ENCODE data around the gene NBPF10. TPM values are rescaled to one million over a fixed set of nuclear protein-coding genes. Genes with fewer than 3 reads are reported as not detected.
"Not testable (repeated sequence)": the region's sequence is repeated elsewhere in the genome, so short reads cannot be mapped to it uniquely, and the experiment has no call there.

NBPF10 gene, protein sequence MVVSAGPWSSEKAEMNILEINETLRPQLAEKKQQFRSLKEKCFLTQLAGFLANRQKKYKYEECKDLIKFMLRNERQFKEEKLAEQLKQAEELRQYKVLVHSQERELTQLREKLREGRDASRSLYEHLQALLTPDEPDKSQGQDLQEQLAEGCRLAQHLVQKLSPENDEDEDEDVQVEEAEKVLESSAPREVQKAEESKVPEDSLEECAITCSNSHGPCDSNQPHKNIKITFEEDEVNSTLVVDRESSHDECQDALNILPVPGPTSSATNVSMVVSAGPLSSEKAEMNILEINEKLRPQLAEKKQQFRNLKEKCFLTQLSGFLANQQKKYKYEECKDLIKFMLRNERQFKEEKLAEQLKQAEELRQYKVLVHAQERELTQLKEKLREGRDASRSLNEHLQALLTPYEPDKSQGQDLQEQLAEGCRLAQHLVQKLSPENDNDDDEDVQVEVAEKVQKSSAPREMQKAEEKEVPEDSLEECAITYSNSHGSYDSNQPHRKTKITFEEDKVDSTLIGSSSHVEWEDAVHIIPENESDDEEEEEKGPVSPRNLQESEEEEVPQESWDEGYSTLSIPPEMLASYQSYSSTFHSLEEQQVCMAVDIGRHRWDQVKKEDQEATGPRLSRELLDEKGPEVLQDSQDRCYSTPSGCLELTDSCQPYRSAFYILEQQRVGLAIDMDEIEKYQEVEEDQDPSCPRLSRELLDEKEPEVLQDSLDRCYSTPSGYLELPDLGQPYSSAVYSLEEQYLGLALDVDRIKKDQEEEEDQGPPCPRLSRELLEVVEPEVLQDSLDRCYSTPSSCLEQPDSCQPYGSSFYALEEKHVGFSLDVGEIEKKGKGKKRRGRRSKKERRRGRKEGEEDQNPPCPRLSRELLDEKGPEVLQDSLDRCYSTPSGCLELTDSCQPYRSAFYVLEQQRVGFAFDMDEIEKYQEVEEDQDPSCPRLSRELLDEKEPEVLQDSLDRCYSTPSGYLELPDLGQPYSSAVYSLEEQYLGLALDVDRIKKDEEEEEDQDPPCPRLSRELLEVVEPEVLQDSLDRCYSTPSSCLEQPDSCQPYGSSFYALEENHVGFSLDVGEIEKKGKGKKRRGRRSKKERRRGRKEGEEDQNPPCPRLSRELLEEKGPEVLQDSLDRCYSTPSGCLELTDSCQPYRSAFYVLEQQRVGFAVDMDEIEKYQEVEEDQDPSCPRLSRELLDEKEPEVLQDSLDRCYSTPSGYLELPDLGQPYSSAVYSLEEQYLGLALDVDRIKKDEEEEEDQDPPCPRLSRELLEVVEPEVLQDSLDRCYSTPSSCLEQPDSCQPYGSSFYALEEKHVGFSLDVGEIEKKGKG (N-terminal part only)
- under 1 TPM; 0.80 to 0.82 TPM for total RNA-seq

DNA sequence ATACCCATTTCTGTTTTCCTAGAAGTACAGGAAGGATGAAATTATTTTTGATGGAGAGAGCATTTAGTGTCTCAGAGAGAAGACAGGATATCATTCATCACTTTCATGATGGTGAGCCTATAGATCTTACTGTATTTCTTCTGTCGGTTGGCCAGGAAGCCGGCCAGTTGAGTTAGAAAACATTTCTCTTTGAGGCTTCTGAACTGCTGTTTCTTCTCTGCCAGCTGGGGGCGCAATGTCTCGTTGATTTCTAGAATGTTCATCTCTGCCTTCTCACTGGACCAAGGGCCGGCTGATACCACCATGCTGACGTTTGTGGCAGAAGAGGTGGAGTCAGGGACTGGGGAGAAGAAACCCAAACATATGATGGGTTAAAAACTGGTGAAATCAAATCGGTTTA, at the start of gene NBPF10:
Gene NBPF10, minus strand, starts transcription at position 340 of the 400 bp plus-strand sequence. Its CDS starts 35 bp downstream, at position 305.
- POLR2A ChIA-PET, CTCF ChIA-PET: not testable (repeated sequence)

GRCh38 chr1:146174531-146174930, 29.9 kb upstream of the NBPF10 start:
- POLR2A ChIA-PET, CTCF ChIA-PET: not testable (repeated sequence)

GRCh38 chr1:146167740-146168139, 23.1 kb upstream of the NBPF10 start:
- POLR2A ChIA-PET, CTCF ChIA-PET: not testable (repeated sequence)

GRCh38 chr1:146167273-146167672, 22.7 kb upstream of the NBPF10 start:
- CTCF ChIA-PET, POLR2A ChIA-PET: not testable (repeated sequence)

Other genes with a start within 250 kb of the NBPF10 start
- gene ITGA10, start 234.8 kb downstream of the NBPF10 start, total RNA-seq: 1 to 10 TPM; 2.4 to 2.8 TPM
- gene PEX11B, start 226.1 kb downstream of the NBPF10 start, total RNA-seq: 10 to 100 TPM; 33.6 to 34.0 TPM
- 100 to 1,000 TPM; 375 to 376 TPM for gene RBM8A, start 217.3 kb downstream of the NBPF10 start, total RNA-seq
- 10 to 100 TPM; 38.1 to 39.3 TPM for gene LIX1L, start 186.8 kb downstream of the NBPF10 start, total RNA-seq
- 10 to 100 TPM in 1 of 2 experiments, 1 to 10 TPM in 1; 10.0 to 13.2 TPM for gene ANKRD34A, start 180.2 kb downstream of the NBPF10 start, total RNA-seq
- 10 to 100 TPM; 18.1 to 21.9 TPM for gene POLR3GL, start 180.1 kb downstream of the NBPF10 start, total RNA-seq
- gene TXNIP, start 148.2 kb downstream of the NBPF10 start, total RNA-seq: 10 to 100 TPM; 62.1 to 62.8 TPM
- not detected for gene HJV, start 123.1 kb downstream of the NBPF10 start, total RNA-seq
- gene NOTCH2NLA, start 84.2 kb upstream of the NBPF10 start, total RNA-seq: 10 to 100 TPM; 15.0 to 18.4 TPM